A172 (cell line): ENCODE measurements around the gene CTNNBIP1. TPM values are rescaled to one million over a fixed set of nuclear protein-coding genes. Genes with fewer than 3 reads are reported as not detected.

Source experiments
- DNase-seq: peaks from one replicate; pipeline ENCODE4 v3.0.0-alpha.2; 2015; ENCODE audit warnings: low spot score
- total RNA-seq: library from RNA; depleted of rRNA; stranded (reverse); fragments of >200 nt; shearing (Covaris generic); gene quantifications from 2 replicates; pipeline ENCODE4 v1.2.3, GENCODE V29; 2014

The CTNNBIP1 gene
- total RNA-seq, 1 experiment from 2014 or later: 8.0 TPM

GRCh38 chr1:9853249-9853595 lies 56.8 kb downstream of the CTNNBIP1 start:
- DNase-seq: no peak

GRCh38 chr1:9852410-9853248 lies 57.4 kb downstream of the CTNNBIP1 start:
- peak; percentile 14 for DNase-seq

- no peak for DNase-seq
Measured at GRCh38 chr1:9852004-9852403, 58.1 kb downstream of the CTNNBIP1 start.

- no peak for DNase-seq
Measured at GRCh38 chr1:9850442-9851162, 59.5 kb downstream of the CTNNBIP1 start.

- DNase-seq: no peak
Measured at GRCh38 chr1:9849691-9850441, 60.2 kb downstream of the CTNNBIP1 start.

GRCh38 chr1:9848022-9848421 lies 62.0 kb downstream of the CTNNBIP1 start:
- no peak for DNase-seq

- DNase-seq: no peak
Measured at GRCh38 chr1:9847269-9847668, 62.8 kb downstream of the CTNNBIP1 start.

- no peak for DNase-seq
Measured at GRCh38 chr1:9846611-9847171, 63.4 kb downstream of the CTNNBIP1 start.

GRCh38 chr1:9845914-9846313 lies 64.2 kb downstream of the CTNNBIP1 start:
- DNase-seq: no peak

GRCh38 chr1:9844756-9845155 lies 65.3 kb downstream of the CTNNBIP1 start:
- no peak for DNase-seq

- no peak for DNase-seq
Measured at GRCh38 chr1:9844106-9844505, 66.0 kb downstream of the CTNNBIP1 start.

- DNase-seq: no peak
Measured at GRCh38 chr1:9843576-9843945, 66.5 kb downstream of the CTNNBIP1 start.

GRCh38 chr1:9842781-9843575 lies 67.1 kb downstream of the CTNNBIP1 start:
- DNase-seq: no peak

GRCh38 chr1:9842073-9842711 lies 67.9 kb downstream of the CTNNBIP1 start:
- no peak for DNase-seq

- DNase-seq: no peak
Measured at GRCh38 chr1:9841460-9841859, 68.6 kb downstream of the CTNNBIP1 start.

- DNase-seq: no peak
Measured at GRCh38 chr1:9840176-9840575, 69.9 kb downstream of the CTNNBIP1 start.

- DNase-seq: no peak
Measured at GRCh38 chr1:9838946-9839345, 71.1 kb downstream of the CTNNBIP1 start.

GRCh38 chr1:9836632-9836960 lies 73.5 kb downstream of the CTNNBIP1 start:
- no peak for DNase-seq

GRCh38 chr1:9835758-9836631 lies 74.1 kb downstream of the CTNNBIP1 start:
- DNase-seq: no peak

GRCh38 chr1:9835404-9835757 lies 74.7 kb downstream of the CTNNBIP1 start:
- no peak for DNase-seq
